HEK293 (cell line): ENCODE data around the gene MUC5B.

Experiments used
- CTCF ChIP-seq: fragments of 450-650 bp; formaldehyde crosslinking; IDR thresholded peaks from 2 replicates; pipeline ENCODE4 v1.5.1; 2016; ENCODE audit warnings: missing biosample characterization, missing genetic modification characterization
- MZF1 ChIP-seq: fragments of 450-650 bp; formaldehyde crosslinking; IDR thresholded peaks from 2 replicates; pipeline ENCODE4 v1.5.1; 2017; ENCODE audit warnings: missing biosample characterization, missing genetic modification characterization, borderline replicate concordance
- PATZ1 ChIP-seq: fragments of 450-650 bp; formaldehyde crosslinking; IDR thresholded peaks from 2 replicates; pipeline ENCODE4 v1.5.1; 2016; ENCODE audit warnings: missing biosample characterization, missing genetic modification characterization
- ZNF10 ChIP-seq: fragments of 450-650 bp; formaldehyde crosslinking; IDR thresholded peaks from 2 replicates; pipeline ENCODE4 v1.5.1; 2017; ENCODE audit warnings: missing biosample characterization, missing genetic modification characterization
- ZNF302 ChIP-seq: fragments of 450-650 bp; formaldehyde crosslinking; IDR thresholded peaks from 2 replicates; pipeline ENCODE4 v1.5.1; 2016; ENCODE audit warnings: missing biosample characterization, missing genetic modification characterization, low read depth
- ZNF391 ChIP-seq: fragments of 450-650 bp; formaldehyde crosslinking; IDR thresholded peaks from 2 replicates; pipeline ENCODE4 v1.5.1; 2016; ENCODE audit warnings: low read depth, missing biosample characterization, missing genetic modification characterization, borderline replicate concordance
- TF ChIP-seq, protein P1 (sequence below): fragments of 450-650 bp; formaldehyde crosslinking; IDR thresholded peaks from 2 replicates; pipeline ENCODE4 v1.5.1; 2016; ENCODE audit warnings: missing biosample characterization, missing genetic modification characterization
- TF ChIP-seq, protein P2 (sequence below): fragments of 450-650 bp; formaldehyde crosslinking; IDR thresholded peaks from 2 replicates; pipeline ENCODE4 v1.5.1; 2017; ENCODE audit warnings: missing biosample characterization, missing genetic modification characterization

- TF ChIP-seq ZNF302 = no peak
- no peak for TF ChIP-seq CTCF
- TF ChIP-seq, protein P1, sequence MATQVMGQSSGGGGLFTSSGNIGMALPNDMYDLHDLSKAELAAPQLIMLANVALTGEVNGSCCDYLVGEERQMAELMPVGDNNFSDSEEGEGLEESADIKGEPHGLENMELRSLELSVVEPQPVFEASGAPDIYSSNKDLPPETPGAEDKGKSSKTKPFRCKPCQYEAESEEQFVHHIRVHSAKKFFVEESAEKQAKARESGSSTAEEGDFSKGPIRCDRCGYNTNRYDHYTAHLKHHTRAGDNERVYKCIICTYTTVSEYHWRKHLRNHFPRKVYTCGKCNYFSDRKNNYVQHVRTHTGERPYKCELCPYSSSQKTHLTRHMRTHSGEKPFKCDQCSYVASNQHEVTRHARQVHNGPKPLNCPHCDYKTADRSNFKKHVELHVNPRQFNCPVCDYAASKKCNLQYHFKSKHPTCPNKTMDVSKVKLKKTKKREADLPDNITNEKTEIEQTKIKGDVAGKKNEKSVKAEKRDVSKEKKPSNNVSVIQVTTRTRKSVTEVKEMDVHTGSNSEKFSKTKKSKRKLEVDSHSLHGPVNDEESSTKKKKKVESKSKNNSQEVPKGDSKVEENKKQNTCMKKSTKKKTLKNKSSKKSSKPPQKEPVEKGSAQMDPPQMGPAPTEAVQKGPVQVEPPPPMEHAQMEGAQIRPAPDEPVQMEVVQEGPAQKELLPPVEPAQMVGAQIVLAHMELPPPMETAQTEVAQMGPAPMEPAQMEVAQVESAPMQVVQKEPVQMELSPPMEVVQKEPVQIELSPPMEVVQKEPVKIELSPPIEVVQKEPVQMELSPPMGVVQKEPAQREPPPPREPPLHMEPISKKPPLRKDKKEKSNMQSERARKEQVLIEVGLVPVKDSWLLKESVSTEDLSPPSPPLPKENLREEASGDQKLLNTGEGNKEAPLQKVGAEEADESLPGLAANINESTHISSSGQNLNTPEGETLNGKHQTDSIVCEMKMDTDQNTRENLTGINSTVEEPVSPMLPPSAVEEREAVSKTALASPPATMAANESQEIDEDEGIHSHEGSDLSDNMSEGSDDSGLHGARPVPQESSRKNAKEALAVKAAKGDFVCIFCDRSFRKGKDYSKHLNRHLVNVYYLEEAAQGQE = no peak
- TF ChIP-seq, protein P2, sequence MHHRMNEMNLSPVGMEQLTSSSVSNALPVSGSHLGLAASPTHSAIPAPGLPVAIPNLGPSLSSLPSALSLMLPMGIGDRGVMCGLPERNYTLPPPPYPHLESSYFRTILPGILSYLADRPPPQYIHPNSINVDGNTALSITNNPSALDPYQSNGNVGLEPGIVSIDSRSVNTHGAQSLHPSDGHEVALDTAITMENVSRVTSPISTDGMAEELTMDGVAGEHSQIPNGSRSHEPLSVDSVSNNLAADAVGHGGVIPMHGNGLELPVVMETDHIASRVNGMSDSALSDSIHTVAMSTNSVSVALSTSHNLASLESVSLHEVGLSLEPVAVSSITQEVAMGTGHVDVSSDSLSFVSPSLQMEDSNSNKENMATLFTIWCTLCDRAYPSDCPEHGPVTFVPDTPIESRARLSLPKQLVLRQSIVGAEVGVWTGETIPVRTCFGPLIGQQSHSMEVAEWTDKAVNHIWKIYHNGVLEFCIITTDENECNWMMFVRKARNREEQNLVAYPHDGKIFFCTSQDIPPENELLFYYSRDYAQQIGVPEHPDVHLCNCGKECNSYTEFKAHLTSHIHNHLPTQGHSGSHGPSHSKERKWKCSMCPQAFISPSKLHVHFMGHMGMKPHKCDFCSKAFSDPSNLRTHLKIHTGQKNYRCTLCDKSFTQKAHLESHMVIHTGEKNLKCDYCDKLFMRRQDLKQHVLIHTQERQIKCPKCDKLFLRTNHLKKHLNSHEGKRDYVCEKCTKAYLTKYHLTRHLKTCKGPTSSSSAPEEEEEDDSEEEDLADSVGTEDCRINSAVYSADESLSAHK (tag by site-specific recombination) = no peak
- TF ChIP-seq ZNF391 = no peak
- TF ChIP-seq ZNF10 (tag by site-specific recombination) = no peak
- TF ChIP-seq PATZ1 = no peak
- TF ChIP-seq MZF1 (tag by site-specific recombination) = no peak
Measured at GRCh38 chr11:1272531-1272930, 49.7 kb downstream of the MUC5B start.
